Tibial artery (tissue), 4 donors: ENCODE data around the gene ZIK1.
A peak's percentile ranks its signal among the peaks of the same experiment; 100 is the strongest.

ENCODE experiments used
- DNase-seq, 2 donors: peaks; one replicate each; pipeline ENCODE4 v3.0.0-alpha.2; 2019
- H3K27ac ChIP-seq, 2 donors: fragments of 200-600 bp; sonication (generic) in 1 of 2; 1 replicate in 1 of 2; 2 replicates in 1 of 2; pipeline ENCODE4 v1.5.1; 2018 to 2019; ENCODE audit warnings: mild to moderate bottlenecking in 1 of 2
- H3K27me3 ChIP-seq, 2 donors: fragments of 200-600 bp; sonication (generic) in 1 of 2; one replicate each; pipeline versions ENCODE4 v1.5.1 to v1.6.0; 2016 to 2019
- H3K36me3 ChIP-seq, 3 donors: fragments of 200-600 bp; sonication (generic) in 2 of 3; one replicate each; pipeline ENCODE4 v1.5.1; 2016 to 2019; ENCODE audit warnings: mild to moderate bottlenecking in 2 of 3
- H3K4me1 ChIP-seq, 4 donors: fragments of 200-600 bp; sonication (generic) in 2 of 4; 1 replicate in 3 of 4; 2 replicates in 1 of 4; pipeline ENCODE4 v1.5.1; 2016 to 2019
- H3K4me3 ChIP-seq, 2 donors: fragments of 200-600 bp; sonication (generic) in 1 of 2; 1 replicate in 1 of 2; 2 replicates in 1 of 2; pipeline ENCODE4 v1.5.1; 2018 to 2019; ENCODE audit warnings: mild to moderate bottlenecking in 2 of 2
- H3K9me3 ChIP-seq, 3 donors: fragments of 200-600 bp; sonication (generic) in 1 of 3; one replicate each; pipeline ENCODE4 v1.5.1; 2016 to 2019
- intact Hi-C: fragments of 100-400 bp; cut with DNase I; formaldehyde crosslinking; loops from one replicate; pipeline ENCODE4 v1.15.0; 2023; ENCODE audit warnings: low total_unique reads
- TF ChIP-seq, protein P1 (sequence below), 2 experiments: fragments of 200-600 bp in 1 of 2; fragments of 450-650 bp in 1 of 2; IDR thresholded peaks; one replicate each; pipeline ENCODE4 v1.5.1; 2017 to 2019; ENCODE audit warnings: antibody characterized with exemption in 2 of 2, mild to moderate bottlenecking in 1 of 2, moderate library complexity in 1 of 2

The ZIK1 gene

DNA sequence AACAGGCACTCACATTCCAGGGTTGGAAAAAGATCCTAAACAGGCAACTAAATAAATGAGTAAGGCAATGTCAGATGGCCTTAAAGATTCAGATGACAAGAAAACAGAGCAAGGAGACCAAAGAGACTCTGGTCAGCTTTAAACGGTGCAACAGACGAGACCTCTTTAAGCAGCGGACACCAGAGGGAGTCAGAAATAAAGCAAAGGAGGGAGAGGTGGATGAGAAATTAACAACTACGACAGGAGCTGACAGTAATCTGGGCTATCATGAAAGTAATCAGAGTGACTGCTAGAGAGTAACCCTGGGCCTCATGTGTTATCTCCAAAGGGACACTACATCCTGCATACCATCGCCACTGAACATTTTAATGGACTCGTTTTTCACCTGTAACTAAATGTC lies 25.4 kb upstream of the ZIK1 start:
- H3K27ac ChIP-seq = no peak overlapping the region
- no peak for DNase-seq
- H3K27me3 ChIP-seq = no peaks in the 10 kb centered on the region
- peaks cover 35 to 37% (median 36%) of the 10 kb centered on the region in 3 donors for H3K36me3 ChIP-seq
- TF ChIP-seq, protein P1, sequence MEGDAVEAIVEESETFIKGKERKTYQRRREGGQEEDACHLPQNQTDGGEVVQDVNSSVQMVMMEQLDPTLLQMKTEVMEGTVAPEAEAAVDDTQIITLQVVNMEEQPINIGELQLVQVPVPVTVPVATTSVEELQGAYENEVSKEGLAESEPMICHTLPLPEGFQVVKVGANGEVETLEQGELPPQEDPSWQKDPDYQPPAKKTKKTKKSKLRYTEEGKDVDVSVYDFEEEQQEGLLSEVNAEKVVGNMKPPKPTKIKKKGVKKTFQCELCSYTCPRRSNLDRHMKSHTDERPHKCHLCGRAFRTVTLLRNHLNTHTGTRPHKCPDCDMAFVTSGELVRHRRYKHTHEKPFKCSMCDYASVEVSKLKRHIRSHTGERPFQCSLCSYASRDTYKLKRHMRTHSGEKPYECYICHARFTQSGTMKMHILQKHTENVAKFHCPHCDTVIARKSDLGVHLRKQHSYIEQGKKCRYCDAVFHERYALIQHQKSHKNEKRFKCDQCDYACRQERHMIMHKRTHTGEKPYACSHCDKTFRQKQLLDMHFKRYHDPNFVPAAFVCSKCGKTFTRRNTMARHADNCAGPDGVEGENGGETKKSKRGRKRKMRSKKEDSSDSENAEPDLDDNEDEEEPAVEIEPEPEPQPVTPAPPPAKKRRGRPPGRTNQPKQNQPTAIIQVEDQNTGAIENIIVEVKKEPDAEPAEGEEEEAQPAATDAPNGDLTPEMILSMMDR (IDR thresholded peaks at IDR 0.05) = no peak
- peaks cover 0 to 23% (median 19%) of the 10 kb centered on the region in 4 donors for H3K4me1 ChIP-seq
- H3K9me3 ChIP-seq = peaks cover 0 to 68% (median 34%) of the 10 kb centered on the region in 3 donors
- intact Hi-C loops = no loop called here
- peak overlapping the region; percentile 78 to 84 for H3K4me3 ChIP-seq

DNA sequence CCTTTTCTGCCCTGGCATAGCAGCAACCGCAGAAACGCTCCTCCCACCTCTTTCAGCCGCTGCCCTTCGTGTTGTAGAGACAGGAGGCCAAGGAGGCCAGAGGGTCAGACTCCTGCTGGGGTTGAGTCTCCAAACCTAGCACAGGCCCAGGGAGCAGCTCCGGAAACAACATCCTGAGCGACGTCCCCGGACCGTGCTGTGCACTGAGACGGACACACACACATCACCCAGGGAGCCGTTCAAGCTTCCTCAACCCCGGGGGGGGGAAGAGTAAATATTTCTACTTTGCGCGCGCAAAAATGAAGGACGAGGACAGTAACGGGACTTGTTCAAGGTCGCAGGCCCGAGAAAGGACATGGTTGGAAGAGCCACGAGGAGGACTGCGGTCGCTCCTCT lies 24.9 kb upstream of the ZIK1 start:
- Histone ChIP-seq H3K4me3 (peak overlapping the region; percentile 78 to 84), H3K27me3 (no peaks in the 10 kb centered on the region), H3K9me3 (peaks cover 0 to 68% (median 29%) of the 10 kb centered on the region in 3 donors), H3K27ac (peak overlapping the region; percentile 65 to 71), H3K36me3 (peaks cover 30 to 33% (median 31%) of the 10 kb centered on the region in 3 donors), H3K4me1 (peaks cover 0 to 23% (median 19%) of the 10 kb centered on the region in 4 donors)
- intact Hi-C loops = no loop called here
- no peak for DNase-seq
- TF ChIP-seq, protein P1 (IDR thresholded peaks at IDR 0.05) = no peak

DNA sequence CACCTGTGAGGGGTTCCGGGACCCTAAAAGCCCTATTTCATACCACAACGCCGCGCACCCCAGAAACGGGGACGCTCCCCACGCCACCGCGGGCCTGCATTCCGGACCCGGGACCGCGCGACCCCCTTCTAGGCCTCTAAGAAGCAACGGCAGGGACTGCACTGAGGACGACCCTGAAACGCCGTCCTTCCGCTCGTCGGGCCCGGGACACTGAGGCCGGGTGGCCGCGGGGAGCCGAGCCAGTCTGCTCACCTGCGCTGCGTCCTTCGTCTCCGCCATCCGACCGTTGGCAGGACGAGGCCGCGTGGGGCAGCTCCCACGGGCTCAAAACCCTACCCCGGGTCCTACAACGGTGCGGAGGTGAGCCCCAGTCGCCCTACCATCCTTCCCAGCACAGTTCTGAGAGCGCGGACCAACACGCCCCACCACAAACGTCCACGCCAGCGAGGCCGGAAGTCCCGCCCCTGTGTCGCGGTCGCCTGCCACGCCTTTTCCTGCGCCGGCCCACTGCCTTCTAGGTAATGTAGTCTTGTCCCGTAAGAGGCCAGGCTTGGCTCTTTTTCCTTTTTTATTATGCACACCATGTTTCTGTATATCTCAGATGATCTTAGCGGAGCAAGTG lies 24.4 kb upstream of the ZIK1 start, which contains the start of gene ZNF550:
Gene ZNF550, minus strand, starts transcription at position 460 of the 622 bp plus-strand sequence. Its CDS starts 181 bp downstream, at position 279.
- peak within 1 kb of the TSS; percentile 65 to 71 for H3K27ac ChIP-seq
- H3K9me3 ChIP-seq = peaks cover 0 to 68% (median 24%) of the 10 kb centered on the region in 3 donors

DNA sequence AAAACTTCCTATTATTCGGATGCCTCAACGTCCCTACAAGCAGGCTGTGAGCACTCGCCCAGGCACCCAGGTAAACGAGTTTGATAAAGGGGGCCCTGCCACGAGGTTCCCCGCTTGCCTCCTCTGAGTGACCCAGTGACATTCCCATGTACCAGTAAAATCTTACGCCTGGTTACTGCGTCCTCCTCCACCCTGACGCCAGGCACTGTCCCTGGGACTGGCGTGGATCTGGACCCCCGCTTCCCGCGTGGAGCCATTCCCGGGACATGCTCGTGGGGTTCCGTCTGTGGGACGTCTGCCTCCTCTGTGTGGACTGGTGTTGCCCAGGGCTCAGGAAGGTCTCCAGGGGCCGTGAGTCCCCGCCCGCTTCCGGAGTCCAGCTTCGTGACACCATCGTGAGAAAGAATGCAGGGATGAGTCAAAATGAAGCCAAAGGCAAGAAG lies 23.9 kb upstream of the ZIK1 start:
- DNase-seq = no peak
- Histone ChIP-seq H3K4me1 (peaks cover 0 to 23% (median 19%) of the 10 kb centered on the region in 4 donors), H3K4me3 (peak overlapping the region; percentile 78 to 84), H3K36me3 (peaks cover 20 to 23% (median 22%) of the 10 kb centered on the region in 3 donors), H3K27me3 (no peaks in the 10 kb centered on the region), H3K27ac (peak overlapping the region; percentile 65 to 71), H3K9me3 (peaks cover 2 to 68% (median 25%) of the 10 kb centered on the region in 3 donors)
- intact Hi-C loops = no loop called here
- TF ChIP-seq, protein P1 (IDR thresholded peaks at IDR 0.05) = no peak

More for the DNA sequence above, 24.4 kb upstream of the ZIK1 start, which contains the start of gene ZNF550:
- intact Hi-C loops = no loop called here
- peaks cover 0 to 23% (median 19%) of the 10 kb centered on the region in 4 donors for H3K4me1 ChIP-seq
- peak; percentile 89 to 93 for DNase-seq
- peaks cover 25 to 28% (median 26%) of the 10 kb centered on the region in 3 donors for H3K36me3 ChIP-seq
- H3K4me3 ChIP-seq = peak within 1 kb of the TSS; percentile 78 to 84
- H3K27me3 ChIP-seq = no peaks in the 10 kb centered on the region
- TF ChIP-seq, protein P1 (IDR thresholded peaks at IDR 0.05) = no peak

DNA sequence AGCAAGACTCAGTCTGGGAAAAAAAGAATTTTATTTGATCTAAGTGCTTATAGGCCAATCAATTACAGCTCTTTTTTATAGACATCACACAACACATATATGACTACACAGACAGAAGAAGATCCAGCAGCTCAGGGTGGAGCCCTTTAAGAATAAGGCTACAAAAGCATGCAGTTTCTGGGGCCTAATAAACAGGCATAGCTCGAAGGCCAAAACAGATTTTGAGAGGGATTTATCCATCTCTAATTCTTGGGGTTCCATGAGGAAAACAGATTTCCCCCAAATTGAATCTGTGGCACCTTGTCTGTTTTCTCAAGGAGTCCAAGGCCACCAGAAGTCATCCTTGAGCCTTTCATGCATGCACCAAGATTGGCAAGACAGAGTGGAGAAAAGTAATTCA lies 20.4 kb upstream of the ZIK1 start:
- no peak for DNase-seq
- Histone ChIP-seq H3K36me3 (peaks cover 0 to 19% (median 0%) of the 10 kb centered on the region in 3 donors), H3K4me3 (no peak overlapping the region), H3K27ac (no peak overlapping the region), H3K27me3 (no peaks in the 10 kb centered on the region), H3K4me1 (peaks cover 0 to 14% (median 11%) of the 10 kb centered on the region in 4 donors), H3K9me3 (peaks cover 18 to 76% (median 41%) of the 10 kb centered on the region in 3 donors)
- TF ChIP-seq, protein P1 (IDR thresholded peaks at IDR 0.05) = no peak
- intact Hi-C loops = no loop called here
